Osteocyte (in vitro differentiated cells): ENCODE results near the gene HCST. TPM values are rescaled to one million over a fixed set of nuclear protein-coding genes. Genes with fewer than 3 reads are reported as not detected.

Experiments
- DNase-seq: peaks from one replicate; pipeline ENCODE4 v3.0.0; 2021; ENCODE audit warnings: mixed read lengths; ENCODE audit not compliant: unreplicated experiment; ENCODE audit errors: extremely low spot score
- H3K27ac Mint-ChIP-seq: one replicate; pipeline ENCODE4 v1.8.0; 2021; ENCODE audit warnings: mild to moderate bottlenecking, mixed read lengths; ENCODE audit not compliant: unreplicated experiment
- H3K27me3 Mint-ChIP-seq: one replicate; pipeline ENCODE4 v1.8.0; 2021; ENCODE audit warnings: mixed read lengths; ENCODE audit not compliant: unreplicated experiment
- H3K36me3 Mint-ChIP-seq: one replicate; pipeline ENCODE4 v1.8.0; 2021; ENCODE audit warnings: mixed read lengths; ENCODE audit not compliant: unreplicated experiment
- H3K4me1 Mint-ChIP-seq: one replicate; pipeline ENCODE4 v1.8.0; 2021; ENCODE audit warnings: mixed read lengths; ENCODE audit not compliant: unreplicated experiment
- H3K4me3 Mint-ChIP-seq: one replicate; pipeline ENCODE4 v1.8.0; 2021; ENCODE audit warnings: mild to moderate bottlenecking, moderate library complexity, mixed read lengths; ENCODE audit not compliant: unreplicated experiment
- H3K9me3 Mint-ChIP-seq: one replicate; pipeline ENCODE4 v1.8.0; 2021; ENCODE audit warnings: mixed read lengths; ENCODE audit not compliant: unreplicated experiment
- total RNA-seq: library from RNA; stranded (reverse); gene quantifications from 2 replicates; pipeline ENCODE4 v1.2.1, GENCODE V29; 2021
- TF ChIP-seq, protein P1 (sequence below): fragments of 200-600 bp; sonication (generic); IDR thresholded peaks from 2 replicates; pipeline ENCODE4 v1.5.0; 2021; ENCODE audit warnings: antibody characterized with exemption, mild to moderate bottlenecking, moderate library complexity

Gene HCST
- total RNA-seq, 1 donor from 2014 or later: 0.81 TPM

- Mint-ChIP-seq H3K9me3 (no peaks in the 10 kb centered on the region), H3K4me1 (peaks cover 30% of the 10 kb centered on the region), H3K27me3 (no peaks in the 10 kb centered on the region), H3K27ac (peak overlapping the region; percentile 88), H3K36me3 (peaks cover 5% of the 10 kb centered on the region), H3K4me3 (peak overlapping the region; percentile 91)
- TF ChIP-seq, protein P1, sequence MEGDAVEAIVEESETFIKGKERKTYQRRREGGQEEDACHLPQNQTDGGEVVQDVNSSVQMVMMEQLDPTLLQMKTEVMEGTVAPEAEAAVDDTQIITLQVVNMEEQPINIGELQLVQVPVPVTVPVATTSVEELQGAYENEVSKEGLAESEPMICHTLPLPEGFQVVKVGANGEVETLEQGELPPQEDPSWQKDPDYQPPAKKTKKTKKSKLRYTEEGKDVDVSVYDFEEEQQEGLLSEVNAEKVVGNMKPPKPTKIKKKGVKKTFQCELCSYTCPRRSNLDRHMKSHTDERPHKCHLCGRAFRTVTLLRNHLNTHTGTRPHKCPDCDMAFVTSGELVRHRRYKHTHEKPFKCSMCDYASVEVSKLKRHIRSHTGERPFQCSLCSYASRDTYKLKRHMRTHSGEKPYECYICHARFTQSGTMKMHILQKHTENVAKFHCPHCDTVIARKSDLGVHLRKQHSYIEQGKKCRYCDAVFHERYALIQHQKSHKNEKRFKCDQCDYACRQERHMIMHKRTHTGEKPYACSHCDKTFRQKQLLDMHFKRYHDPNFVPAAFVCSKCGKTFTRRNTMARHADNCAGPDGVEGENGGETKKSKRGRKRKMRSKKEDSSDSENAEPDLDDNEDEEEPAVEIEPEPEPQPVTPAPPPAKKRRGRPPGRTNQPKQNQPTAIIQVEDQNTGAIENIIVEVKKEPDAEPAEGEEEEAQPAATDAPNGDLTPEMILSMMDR: no peak
- peak; percentile 90 for DNase-seq
Observed at GRCh38 chr19:35899547-35900214, 2.6 kb upstream of the HCST start.

DNA sequence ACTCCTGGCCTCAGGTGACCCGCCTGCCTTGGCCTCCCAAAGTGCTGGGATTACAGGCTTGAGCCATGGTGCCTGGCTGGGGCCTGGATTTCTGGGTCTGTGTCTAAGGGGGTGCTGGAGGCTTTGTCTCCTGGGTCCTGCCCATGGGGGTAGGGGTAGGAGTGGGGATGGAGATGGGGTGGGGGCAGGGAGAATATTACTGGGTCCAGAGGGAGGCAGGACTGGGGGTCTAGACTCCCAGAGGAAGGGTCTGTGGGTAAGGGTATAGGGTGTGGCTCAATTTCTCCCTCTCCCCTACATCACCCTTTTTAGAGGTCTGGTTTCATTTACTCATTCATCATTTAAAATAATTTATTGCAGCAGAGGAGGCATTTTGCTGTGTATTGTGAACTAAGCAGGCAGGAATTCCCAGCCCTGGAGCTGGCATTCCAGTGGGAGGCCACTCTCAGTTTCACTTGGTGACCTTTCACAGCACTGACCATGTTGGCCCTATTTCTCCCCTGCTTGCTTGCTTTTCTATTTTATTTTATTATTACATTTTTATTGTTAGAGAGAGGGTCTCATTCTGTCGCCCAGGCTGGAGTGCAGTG is 1.2 kb upstream of the HCST start:
- H3K27ac Mint-ChIP-seq: peak overlapping the region; percentile 72
- no peaks in the 10 kb centered on the region for H3K9me3 Mint-ChIP-seq

DNA sequence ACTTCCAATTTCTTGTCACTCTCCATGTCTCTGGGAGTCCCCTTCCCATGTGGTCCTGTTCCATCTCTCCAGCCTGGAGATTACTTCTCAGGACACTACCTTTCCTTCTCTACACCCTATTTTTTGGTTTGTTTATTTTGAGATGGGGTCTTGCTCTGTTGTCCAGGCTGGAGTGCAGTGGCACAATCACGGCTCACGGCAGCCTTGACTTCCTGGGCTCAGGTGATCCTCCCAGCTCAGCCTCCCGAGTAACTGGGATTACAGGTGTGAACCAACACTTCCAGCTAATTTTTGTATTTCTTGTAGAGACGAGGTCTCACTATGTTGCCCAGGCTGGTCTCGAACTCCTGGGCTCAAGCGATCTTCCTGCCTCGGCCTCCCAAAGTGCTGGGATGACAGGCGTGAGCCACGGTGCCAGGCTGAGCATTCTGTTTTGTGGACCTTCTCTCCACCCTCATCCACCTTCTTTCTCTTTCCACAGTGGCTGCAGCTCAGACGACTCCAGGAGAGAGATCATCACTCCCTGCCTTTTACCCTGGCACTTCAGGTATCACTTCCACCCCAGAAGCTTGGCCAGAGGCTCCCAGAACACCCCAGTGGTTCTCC is 644 bp downstream of the HCST start:
- TF ChIP-seq, protein P1: no peak
- Mint-ChIP-seq H3K36me3 (no peaks in the 10 kb centered on the region), H3K9me3 (no peaks in the 10 kb centered on the region), H3K27me3 (no peaks in the 10 kb centered on the region), H3K4me3 (peak overlapping the region; percentile 59), H3K27ac (no peak overlapping the region), H3K4me1 (peaks cover 33% of the 10 kb centered on the region)
- no peak for DNase-seq

More for the DNA sequence above, 1.2 kb upstream of the HCST start:
- TF ChIP-seq, protein P1: no peak
- H3K27me3 Mint-ChIP-seq: no peaks in the 10 kb centered on the region
- no peak for DNase-seq
- peak overlapping the region; percentile 91 for H3K4me3 Mint-ChIP-seq
- H3K36me3 Mint-ChIP-seq: no peaks in the 10 kb centered on the region
- peaks cover 33% of the 10 kb centered on the region for H3K4me1 Mint-ChIP-seq

DNA sequence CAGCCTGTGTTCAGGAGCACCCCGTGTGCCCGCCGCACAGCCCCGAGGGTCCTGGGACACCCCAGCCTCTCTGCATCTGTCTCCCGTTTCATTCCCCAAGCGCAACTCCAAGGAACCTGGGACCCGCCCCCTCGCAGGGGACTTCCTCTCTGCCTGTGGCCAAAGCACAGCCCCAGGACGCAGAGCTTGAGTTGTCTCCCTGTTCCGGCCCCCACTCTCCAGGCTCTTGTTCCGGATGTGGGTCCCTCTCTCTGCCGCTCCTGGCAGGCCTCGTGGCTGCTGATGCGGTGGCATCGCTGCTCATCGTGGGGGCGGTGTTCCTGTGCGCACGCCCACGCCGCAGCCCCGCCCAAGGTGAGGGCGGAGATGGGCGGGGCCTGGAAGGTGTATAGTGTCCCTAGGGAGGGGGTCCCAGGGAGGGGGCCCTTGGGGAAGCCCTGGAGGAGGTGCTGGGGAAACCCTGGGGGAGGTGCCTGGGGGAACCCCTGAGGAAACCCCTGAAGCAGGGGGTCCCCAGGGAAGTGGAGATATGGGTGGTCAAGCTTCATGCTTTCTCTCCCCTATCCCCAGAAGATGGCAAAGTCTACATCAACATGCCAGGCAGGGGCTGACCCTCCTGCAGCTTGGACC is 1.3 kb downstream of the HCST start:
- no peak overlapping the region for H3K27ac Mint-ChIP-seq
- DNase-seq: no peak

More for the DNA sequence above, 1.3 kb downstream of the HCST start:
- Mint-ChIP-seq H3K27me3 (no peaks in the 10 kb centered on the region), H3K9me3 (no peaks in the 10 kb centered on the region), H3K4me3 (peak overlapping the region; percentile 59), H3K4me1 (peaks cover 29% of the 10 kb centered on the region), H3K36me3 (no peaks in the 10 kb centered on the region)
- TF ChIP-seq, protein P1: no peak
